H9 (cell line): ENCODE results near the gene RNF13. TPM values are rescaled to one million over a fixed set of nuclear protein-coding genes. Genes with fewer than 3 reads are reported as not detected.

Experiments used
- DNase-seq: peaks from one replicate; pipeline ENCODE4 v3.0.0-alpha.2; 2017
- H2AFZ ChIP-seq: one replicate; pipeline ENCODE4 v1.6.1; 2013; ENCODE audit warnings: mild to moderate bottlenecking, low read length, control low read depth, moderate library complexity
- H2AK5ac ChIP-seq: 2 replicates; pipeline ENCODE4 v1.6.1; 2013; ENCODE audit warnings: low read length, control low read depth, mixed read lengths; ENCODE audit not compliant: insufficient read length
- H2BK120ac ChIP-seq: one replicate; pipeline ENCODE4 v1.6.1; 2013; ENCODE audit warnings: low read depth, mild to moderate bottlenecking, low read length, control low read depth, inconsistent platforms; ENCODE audit not compliant: poor library complexity, severe bottlenecking
- H2BK12ac ChIP-seq: 2 replicates; pipeline ENCODE4 v1.6.1; 2013; ENCODE audit warnings: low read length, control low read depth, mixed read lengths, low read depth; ENCODE audit not compliant: insufficient read length
- H2BK15ac ChIP-seq: 2 replicates; pipeline ENCODE4 v1.6.1; 2013; ENCODE audit warnings: low read depth, low read length, control low read depth
- H2BK20ac ChIP-seq: one replicate; pipeline ENCODE4 v1.6.1; 2013; ENCODE audit warnings: low read depth, mild to moderate bottlenecking, low read length, control low read depth, inconsistent platforms; ENCODE audit not compliant: poor library complexity, severe bottlenecking
- H2BK5ac ChIP-seq: 2 replicates; pipeline ENCODE4 v1.6.1; 2013; ENCODE audit warnings: low read length, control low read depth, mixed read lengths; ENCODE audit not compliant: insufficient read length
- H3K14ac ChIP-seq: 2 replicates; pipeline ENCODE4 v1.6.1; 2013; ENCODE audit warnings: low read length, control low read depth; ENCODE audit not compliant: insufficient read depth
- H3K18ac ChIP-seq: 2 replicates; pipeline ENCODE4 v1.6.1; 2013; ENCODE audit warnings: low read depth, mild to moderate bottlenecking, mixed read lengths, low read length, control low read depth; ENCODE audit not compliant: insufficient read length
- H3K23ac ChIP-seq: 2 replicates; pipeline ENCODE4 v1.6.1; 2013; ENCODE audit warnings: low read length, control low read depth, mixed read lengths, low read depth; ENCODE audit not compliant: insufficient read length
- H3K23me2 ChIP-seq: 2 replicates; pipeline ENCODE4 v1.6.1; 2013; ENCODE audit warnings: low read depth, mild to moderate bottlenecking, mixed read lengths, low read length, control low read depth; ENCODE audit not compliant: insufficient read length, poor library complexity, severe bottlenecking
- H3K27ac ChIP-seq: 2 replicates; pipeline ENCODE4 v1.5.1; 2013; ENCODE audit warnings: low read length, control low read depth, mixed read lengths, low read depth; ENCODE audit not compliant: insufficient read length
- H3K27me3 ChIP-seq: 2 replicates; pipeline ENCODE4 v1.6.1; 2013; ENCODE audit warnings: low read length, control low read depth, inconsistent platforms; ENCODE audit not compliant: insufficient read depth
- H3K4ac ChIP-seq: 2 replicates; pipeline ENCODE4 v1.6.1; 2013; ENCODE audit warnings: low read depth, mild to moderate bottlenecking, control low read depth, inconsistent platforms, low read length, moderate library complexity
- H3K4me1 ChIP-seq: 2 replicates; pipeline ENCODE4 v1.6.1; 2013; ENCODE audit warnings: low read length, control low read depth, inconsistent platforms; ENCODE audit not compliant: insufficient read depth
- H3K4me2 ChIP-seq: 2 replicates; pipeline ENCODE4 v1.6.1; 2013; ENCODE audit warnings: low read length, control low read depth, mixed read lengths; ENCODE audit not compliant: insufficient read length, insufficient read depth
- H3K56ac ChIP-seq: 2 replicates; pipeline ENCODE4 v1.6.1; 2013; ENCODE audit warnings: low read depth, mild to moderate bottlenecking, mixed read lengths, low read length, control low read depth; ENCODE audit not compliant: insufficient read length
- H3K79me1 ChIP-seq: 2 replicates; pipeline ENCODE4 v1.6.1; 2013; ENCODE audit warnings: low read depth, mild to moderate bottlenecking, moderate library complexity, low read length, control low read depth, inconsistent platforms; ENCODE audit not compliant: insufficient read depth, poor library complexity, severe bottlenecking
- H3K79me2 ChIP-seq: 2 replicates; pipeline ENCODE4 v1.6.1; 2013; ENCODE audit warnings: low read length, control low read depth, inconsistent platforms; ENCODE audit not compliant: insufficient read depth
- H3K9ac ChIP-seq: 2 replicates; pipeline ENCODE4 v1.6.1; 2013; ENCODE audit warnings: low read length, control low read depth, mixed read lengths; ENCODE audit not compliant: insufficient read length; ENCODE audit errors: extremely low read depth
- H3K9me3 ChIP-seq: one replicate; pipeline ENCODE4 v1.6.1; 2013; ENCODE audit warnings: low read depth, low read length, inconsistent platforms; ENCODE audit not compliant: control insufficient read depth
- H3T11ph ChIP-seq: one replicate; pipeline ENCODE4 v1.6.1; 2013; ENCODE audit warnings: mild to moderate bottlenecking, low read length, control low read depth, inconsistent platforms
- H4K20me1 ChIP-seq: one replicate; pipeline ENCODE4 v1.6.1; 2013; ENCODE audit not compliant: control insufficient read depth, insufficient read length, insufficient read depth
- H4K5ac ChIP-seq: 2 replicates; pipeline ENCODE4 v1.6.1; 2013; ENCODE audit warnings: low read depth, mild to moderate bottlenecking, mixed read lengths, low read length, control low read depth; ENCODE audit not compliant: insufficient read length
- H4K8ac ChIP-seq: replicated peaks from 2 replicates; pipeline ENCODE4 v1.6.1; 2013; ENCODE audit warnings: low read length, control low read depth, mixed read lengths, low read depth; ENCODE audit not compliant: insufficient read length
- H4K91ac ChIP-seq: 2 replicates; pipeline ENCODE4 v1.6.1; 2013; ENCODE audit warnings: low read depth, mild to moderate bottlenecking, moderate library complexity, mixed read lengths, low read length, control low read depth; ENCODE audit not compliant: insufficient read length
- H3K27ac Mint-ChIP-seq, 3 experiments: 2 replicates in 2 of 3; 3 replicates in 1 of 3; pipeline ENCODE4 v1.8.0; 2020 to 2021; ENCODE audit warnings: mixed read lengths in 3 of 3, mild to moderate bottlenecking in 1 of 3, moderate library complexity in 1 of 3
- H3K27me3 Mint-ChIP-seq: 2 replicates; pipeline ENCODE4 v1.8.0; 2021; ENCODE audit warnings: low read depth, mild to moderate bottlenecking, moderate library complexity, mixed read lengths
- H3K36me3 Mint-ChIP-seq, 3 experiments: 2 replicates in 2 of 3; 3 replicates in 1 of 3; pipeline ENCODE4 v1.8.0; 2020 to 2021; ENCODE audit warnings: low read depth in 3 of 3, mixed read lengths in 3 of 3; ENCODE audit not compliant: insufficient read depth in 1 of 3
- H3K4me1 Mint-ChIP-seq, 2 experiments: 2 replicates each; pipeline ENCODE4 v1.8.0; 2020; ENCODE audit warnings: mixed read lengths in 2 of 2
- H3K4me3 Mint-ChIP-seq, 2 experiments: 2 replicates in 1 of 2; 3 replicates in 1 of 2; pipeline ENCODE4 v1.8.0; 2020 to 2021; ENCODE audit warnings: mild to moderate bottlenecking in 2 of 2, mixed read lengths in 2 of 2, moderate library complexity in 1 of 2
- H3K9me3 Mint-ChIP-seq, 2 experiments: 2 replicates in 1 of 2; 3 replicates in 1 of 2; pipeline ENCODE4 v1.8.0; 2020; ENCODE audit warnings: mild to moderate bottlenecking in 2 of 2, mixed read lengths in 2 of 2, moderate library complexity in 1 of 2
- whole genome bisulfite sequencing: extraction: QIAGEN DNeasy Blood & Tissue Kit; methylation state at CpG from one replicate; pipeline ENCODE4 v1.1.7; 2013; ENCODE audit warnings: missing lambda C conversion rate, low lambda C conversion rate, mixed read lengths; ENCODE audit not compliant: insufficient read length; ENCODE audit errors: extremely low coverage; 5-methylcytosine and 5-hydroxymethylcytosine counted together
- total RNA-seq: library from RNA; stranded (reverse); gene quantifications from 2 replicates; pipeline ENCODE4 v1.2.1, GENCODE V29; 2021
- TF ChIP-seq, protein P1 (sequence below): fragments of 200-600 bp; sonication (generic); conservative IDR thresholded peaks from 3 replicates; pipeline ENCODE4 v1.8.0; 2021; ENCODE audit warnings: antibody characterized with exemption, mild to moderate bottlenecking

Gene RNF13
- total RNA-seq, 1 experiment from 2014 or later = 23.4 TPM

- Mint-ChIP-seq H3K27me3 (no peaks in the 10 kb centered on the region), H3K4me3 (peak overlapping the region; percentile 33 to 62; a peak in 3 of 5 replicates), H3K4me1 (peaks cover 48 to 52% of the 10 kb centered on the region in 2 experiments), H3K36me3 (peaks cover 33 to 47% (median 34%) of the 10 kb centered on the region in 3 experiments), H3K9me3 (no peaks in the 10 kb centered on the region; a peak in 1 of 5 replicates), H3K27ac (no peak overlapping the region)
- Histone ChIP-seq H4K91ac (no peak overlapping the region), H2BK5ac (no peak overlapping the region), H2AFZ (no peak overlapping the region), H2BK20ac (no peak overlapping the region), H3K23ac (no peak overlapping the region), H3K27ac (no peak overlapping the region), H3K4me2 (peak overlapping the region; percentile 32), H3T11ph (no peak overlapping the region), H2BK15ac (no peak overlapping the region), H4K20me1 (no peaks in the 10 kb centered on the region), H4K5ac (no peak overlapping the region), H3K79me1 (peaks cover 4% of the 10 kb centered on the region), H2BK12ac (no peak overlapping the region), H3K14ac (no peak overlapping the region), H2BK120ac (no peak overlapping the region), H4K8ac (no peak overlapping the region), H3K9me3 (no peaks in the 10 kb centered on the region), H3K23me2 (peaks cover 19% of the 10 kb centered on the region), H3K4me1 (peaks cover 2% of the 10 kb centered on the region; the same call in 1 of the 2 replicates), H3K27me3 (no peaks in the 10 kb centered on the region), H2AK5ac (no peak overlapping the region), H3K4ac (no peak overlapping the region), H3K79me2 (peaks cover 30% of the 10 kb centered on the region; the same call in 1 of the 2 replicates), H3K9ac (no peak overlapping the region), H3K18ac (no peak overlapping the region), H3K56ac (no peak overlapping the region)
- DNase-seq = no peak
- WGBS = no CpG with 5 or more reads among the region's 9 CpGs
- TF ChIP-seq, protein P1, sequence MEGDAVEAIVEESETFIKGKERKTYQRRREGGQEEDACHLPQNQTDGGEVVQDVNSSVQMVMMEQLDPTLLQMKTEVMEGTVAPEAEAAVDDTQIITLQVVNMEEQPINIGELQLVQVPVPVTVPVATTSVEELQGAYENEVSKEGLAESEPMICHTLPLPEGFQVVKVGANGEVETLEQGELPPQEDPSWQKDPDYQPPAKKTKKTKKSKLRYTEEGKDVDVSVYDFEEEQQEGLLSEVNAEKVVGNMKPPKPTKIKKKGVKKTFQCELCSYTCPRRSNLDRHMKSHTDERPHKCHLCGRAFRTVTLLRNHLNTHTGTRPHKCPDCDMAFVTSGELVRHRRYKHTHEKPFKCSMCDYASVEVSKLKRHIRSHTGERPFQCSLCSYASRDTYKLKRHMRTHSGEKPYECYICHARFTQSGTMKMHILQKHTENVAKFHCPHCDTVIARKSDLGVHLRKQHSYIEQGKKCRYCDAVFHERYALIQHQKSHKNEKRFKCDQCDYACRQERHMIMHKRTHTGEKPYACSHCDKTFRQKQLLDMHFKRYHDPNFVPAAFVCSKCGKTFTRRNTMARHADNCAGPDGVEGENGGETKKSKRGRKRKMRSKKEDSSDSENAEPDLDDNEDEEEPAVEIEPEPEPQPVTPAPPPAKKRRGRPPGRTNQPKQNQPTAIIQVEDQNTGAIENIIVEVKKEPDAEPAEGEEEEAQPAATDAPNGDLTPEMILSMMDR = peak; percentile 74
Observed at GRCh38 chr3:149967086-149967685, 154.2 kb downstream of the RNF13 start.
